GM23338 (cell line): Measurements from ENCODE around the gene C1orf50. TPM values are rescaled to one million over a fixed set of nuclear protein-coding genes. Genes with fewer than 3 reads are reported as not detected.

Source experiments
- ATAC-seq: fragments of 200-7000 bp; cut with Tn5 transposase; 3 replicates; pipeline ENCODE4 v1.9.1; 2020
- DNase-seq: peaks from one replicate; pipeline ENCODE4 v3.0.0-alpha.2; 2015; ENCODE audit warnings: low spot score
- H2AFZ ChIP-seq: fragments of 200-600 bp; sonication (generic); 2 replicates; pipeline ENCODE4 v1.8.0; 2016; ENCODE audit warnings: antibody characterized with exemption, mild to moderate bottlenecking, moderate library complexity
- H3F3A ChIP-seq: fragments of 200-600 bp; sonication (generic); replicated peaks from 2 replicates; pipeline ENCODE4 v1.8.0; 2017; ENCODE audit warnings: antibody characterized with exemption, mixed run types, low read depth
- H3K27ac ChIP-seq: fragments of 200-600 bp; sonication (generic); 2 replicates; pipeline ENCODE4 v1.6.1; 2016; ENCODE audit warnings: low read depth
- H3K27me3 ChIP-seq: fragments of 200-600 bp; sonication (generic); 2 replicates; pipeline ENCODE4 v1.8.0; 2016; ENCODE audit warnings: mild to moderate bottlenecking, mixed run types, moderate library complexity; ENCODE audit not compliant: insufficient read depth
- H3K36me3 ChIP-seq: fragments of 200-600 bp; sonication (generic); 2 replicates; pipeline ENCODE4 v1.8.0; 2016; ENCODE audit warnings: mild to moderate bottlenecking; ENCODE audit not compliant: insufficient read depth
- H3K4me1 ChIP-seq: fragments of 200-600 bp; sonication (generic); 2 replicates; pipeline ENCODE4 v1.8.0; 2016; ENCODE audit warnings: mild to moderate bottlenecking, moderate library complexity; ENCODE audit not compliant: insufficient read depth
- H3K4me2 ChIP-seq: fragments of 200-600 bp; sonication (generic); 2 replicates; pipeline ENCODE4 v1.7.1; 2017; ENCODE audit warnings: mixed run types
- H3K4me3 ChIP-seq: fragments of 200-600 bp; sonication (generic); 2 replicates; pipeline ENCODE4 v1.6.1; 2016; ENCODE audit warnings: mixed run types
- H3K79me2 ChIP-seq: fragments of 200-600 bp; sonication (generic); replicated peaks from 2 replicates; pipeline ENCODE4 v1.8.0; 2017; ENCODE audit warnings: mild to moderate bottlenecking; ENCODE audit not compliant: insufficient read depth
- H3K9me2 ChIP-seq: fragments of 200-600 bp; sonication (generic); 2 replicates; pipeline ENCODE4 v1.8.0; 2017; ENCODE audit not compliant: insufficient read depth
- H4K20me1 ChIP-seq: fragments of 200-600 bp; sonication (generic); replicated peaks from 2 replicates; pipeline ENCODE4 v1.8.0; 2017; ENCODE audit warnings: mild to moderate bottlenecking; ENCODE audit not compliant: insufficient read depth
- H3K27ac Mint-ChIP-seq: 2 replicates; pipeline ENCODE4 v1.8.0; 2020; ENCODE audit warnings: inconsistent platforms, mild to moderate bottlenecking, moderate library complexity, mixed read lengths
- H3K27me3 Mint-ChIP-seq: 3 replicates; pipeline ENCODE4 v1.8.0; 2022; ENCODE audit warnings: low read depth, mild to moderate bottlenecking, moderate library complexity, mixed read lengths, inconsistent platforms; ENCODE audit not compliant: insufficient read depth, poor library complexity
- H3K36me3 Mint-ChIP-seq: 3 replicates; pipeline ENCODE4 v1.8.0; 2021; ENCODE audit warnings: low read depth, mild to moderate bottlenecking, inconsistent platforms, moderate library complexity, mixed read lengths
- H3K4me1 Mint-ChIP-seq: 3 replicates; pipeline ENCODE4 v1.8.0; 2020; ENCODE audit warnings: mild to moderate bottlenecking, inconsistent platforms, mixed read lengths
- H3K4me3 Mint-ChIP-seq: 3 replicates; pipeline ENCODE4 v1.8.0; 2021; ENCODE audit warnings: moderate library complexity, mild to moderate bottlenecking, inconsistent platforms, mixed read lengths
- H3K9me3 Mint-ChIP-seq: 3 replicates; pipeline ENCODE4 v1.8.0; 2020; ENCODE audit warnings: moderate library complexity, mild to moderate bottlenecking, inconsistent platforms, mixed read lengths
- EZH2 ChIP-seq: fragments of 200-600 bp; sonication (generic); IDR thresholded peaks from one replicate; pipeline ENCODE4 v1.8.0; 2017; ENCODE audit warnings: antibody characterized with exemption, mild to moderate bottlenecking, low read depth; ENCODE audit not compliant: unreplicated experiment
- EZH2phosphoT487 ChIP-seq: fragments of 200-600 bp; sonication (generic); IDR thresholded peaks from one replicate; pipeline ENCODE4 v1.8.1; 2018; ENCODE audit warnings: antibody characterized with exemption; ENCODE audit not compliant: unreplicated experiment
- JUNB ChIP-seq: IDR thresholded peaks from one replicate; pipeline ENCODE4 v1.6.1; 2016; ENCODE audit warnings: antibody characterized with exemption; ENCODE audit not compliant: unreplicated experiment
- NANOG ChIP-seq: IDR thresholded peaks from 2 replicates; pipeline ENCODE4 v1.6.1; 2016; ENCODE audit warnings: antibody characterized with exemption, borderline replicate concordance
- polyA plus RNA-seq: library from polyadenylated mRNA; unstranded; fragments of >200 nt; fragmentation: Nextera tagmentation; extraction: Ambion mirVana; gene quantifications from 2 replicates; pipeline ENCODE4 v1.2.1, GENCODE V29; 2016
- total RNA-seq: library from RNA; depleted of rRNA; stranded (reverse); fragments of >200 nt; shearing (Covaris generic); gene quantifications from 2 replicates; pipeline ENCODE4 v1.2.3, GENCODE V29; 2014
- TF ChIP-seq, protein P1 (sequence below): fragments of 250-450 bp; sonication (Bioruptor Pico); IDR thresholded peaks from 2 replicates; pipeline ENCODE4 v1.5.0; 2020; ENCODE audit warnings: mild to moderate bottlenecking, moderate library complexity
- TF ChIP-seq, protein P2 (sequence below), 2 experiments: fragments of 200-600 bp in 1 of 2; sonication (generic) in 1 of 2; conservative IDR thresholded peaks; 2 replicates each; pipeline versions ENCODE4 v1.5.1 to v1.6.1; 2016 to 2017; ENCODE audit warnings: antibody characterized with exemption in 2 of 2, low read depth in 2 of 2, mild to moderate bottlenecking in 2 of 2, moderate library complexity in 1 of 2
- TF ChIP-seq, protein P3 (sequence below): IDR thresholded peaks from one replicate; pipeline ENCODE4 v1.6.1; 2018; ENCODE audit warnings: antibody characterized with exemption; ENCODE audit not compliant: unreplicated experiment

C1orf50 gene
- total and polyA plus RNA-seq, 2 experiments from 2014 or later = 4.4 to 4.7 TPM

DNA sequence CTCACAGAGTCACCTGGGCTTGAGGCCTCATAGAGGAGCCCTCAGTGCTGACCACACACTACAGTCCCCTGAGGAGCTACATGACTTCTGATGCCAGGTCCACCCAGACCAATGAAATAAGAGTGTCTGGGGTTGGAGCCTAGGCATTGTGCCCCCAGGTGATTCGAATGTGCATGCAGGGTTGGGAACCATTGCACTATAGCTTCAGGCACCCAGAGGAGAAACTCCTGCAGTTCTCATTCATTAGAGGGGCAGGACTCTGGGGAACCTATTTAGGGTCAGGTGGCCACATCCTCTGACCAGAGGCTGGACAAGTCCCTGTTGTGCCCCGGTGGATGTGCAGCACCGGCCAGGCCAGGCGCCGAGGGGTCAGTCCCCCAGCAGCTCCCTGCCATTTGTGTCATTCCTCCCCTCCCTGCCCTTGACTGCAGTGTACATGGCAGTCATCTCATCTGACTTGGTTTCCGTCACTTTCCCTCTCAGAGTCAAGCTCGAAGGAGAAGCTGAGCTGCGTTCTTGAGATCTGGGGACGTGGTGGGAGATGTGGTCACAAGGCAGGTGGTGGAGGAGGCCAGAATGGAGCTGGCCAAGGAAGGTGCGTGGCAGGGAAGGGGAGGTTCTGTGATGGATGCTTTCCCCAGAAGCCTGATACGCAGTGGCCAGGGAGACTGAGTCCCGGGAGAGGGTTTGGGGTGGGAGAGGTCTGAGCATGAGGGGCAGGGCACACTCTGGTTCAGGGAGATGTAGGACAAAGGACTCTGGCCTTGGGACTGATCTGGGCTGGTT is 33.4 kb upstream of the C1orf50 start:
- H3K4me1 ChIP-seq = no peaks in the 10 kb centered on the region
- H3K4me2 ChIP-seq = no peak overlapping the region
- peaks cover 7% of the 10 kb centered on the region for H3K27me3 Mint-ChIP-seq
- H3K4me1 Mint-ChIP-seq = peaks cover 12% of the 10 kb centered on the region
- H3F3A ChIP-seq = no peaks in the 10 kb centered on the region
- no peak for ATAC-seq
- H3K9me3 Mint-ChIP-seq = no peaks in the 10 kb centered on the region
- no peak overlapping the region for H3K27ac Mint-ChIP-seq
- H3K4me3 Mint-ChIP-seq = no peak overlapping the region
- no peaks in the 10 kb centered on the region for H3K27me3 ChIP-seq
- TF ChIP-seq, protein P1, sequence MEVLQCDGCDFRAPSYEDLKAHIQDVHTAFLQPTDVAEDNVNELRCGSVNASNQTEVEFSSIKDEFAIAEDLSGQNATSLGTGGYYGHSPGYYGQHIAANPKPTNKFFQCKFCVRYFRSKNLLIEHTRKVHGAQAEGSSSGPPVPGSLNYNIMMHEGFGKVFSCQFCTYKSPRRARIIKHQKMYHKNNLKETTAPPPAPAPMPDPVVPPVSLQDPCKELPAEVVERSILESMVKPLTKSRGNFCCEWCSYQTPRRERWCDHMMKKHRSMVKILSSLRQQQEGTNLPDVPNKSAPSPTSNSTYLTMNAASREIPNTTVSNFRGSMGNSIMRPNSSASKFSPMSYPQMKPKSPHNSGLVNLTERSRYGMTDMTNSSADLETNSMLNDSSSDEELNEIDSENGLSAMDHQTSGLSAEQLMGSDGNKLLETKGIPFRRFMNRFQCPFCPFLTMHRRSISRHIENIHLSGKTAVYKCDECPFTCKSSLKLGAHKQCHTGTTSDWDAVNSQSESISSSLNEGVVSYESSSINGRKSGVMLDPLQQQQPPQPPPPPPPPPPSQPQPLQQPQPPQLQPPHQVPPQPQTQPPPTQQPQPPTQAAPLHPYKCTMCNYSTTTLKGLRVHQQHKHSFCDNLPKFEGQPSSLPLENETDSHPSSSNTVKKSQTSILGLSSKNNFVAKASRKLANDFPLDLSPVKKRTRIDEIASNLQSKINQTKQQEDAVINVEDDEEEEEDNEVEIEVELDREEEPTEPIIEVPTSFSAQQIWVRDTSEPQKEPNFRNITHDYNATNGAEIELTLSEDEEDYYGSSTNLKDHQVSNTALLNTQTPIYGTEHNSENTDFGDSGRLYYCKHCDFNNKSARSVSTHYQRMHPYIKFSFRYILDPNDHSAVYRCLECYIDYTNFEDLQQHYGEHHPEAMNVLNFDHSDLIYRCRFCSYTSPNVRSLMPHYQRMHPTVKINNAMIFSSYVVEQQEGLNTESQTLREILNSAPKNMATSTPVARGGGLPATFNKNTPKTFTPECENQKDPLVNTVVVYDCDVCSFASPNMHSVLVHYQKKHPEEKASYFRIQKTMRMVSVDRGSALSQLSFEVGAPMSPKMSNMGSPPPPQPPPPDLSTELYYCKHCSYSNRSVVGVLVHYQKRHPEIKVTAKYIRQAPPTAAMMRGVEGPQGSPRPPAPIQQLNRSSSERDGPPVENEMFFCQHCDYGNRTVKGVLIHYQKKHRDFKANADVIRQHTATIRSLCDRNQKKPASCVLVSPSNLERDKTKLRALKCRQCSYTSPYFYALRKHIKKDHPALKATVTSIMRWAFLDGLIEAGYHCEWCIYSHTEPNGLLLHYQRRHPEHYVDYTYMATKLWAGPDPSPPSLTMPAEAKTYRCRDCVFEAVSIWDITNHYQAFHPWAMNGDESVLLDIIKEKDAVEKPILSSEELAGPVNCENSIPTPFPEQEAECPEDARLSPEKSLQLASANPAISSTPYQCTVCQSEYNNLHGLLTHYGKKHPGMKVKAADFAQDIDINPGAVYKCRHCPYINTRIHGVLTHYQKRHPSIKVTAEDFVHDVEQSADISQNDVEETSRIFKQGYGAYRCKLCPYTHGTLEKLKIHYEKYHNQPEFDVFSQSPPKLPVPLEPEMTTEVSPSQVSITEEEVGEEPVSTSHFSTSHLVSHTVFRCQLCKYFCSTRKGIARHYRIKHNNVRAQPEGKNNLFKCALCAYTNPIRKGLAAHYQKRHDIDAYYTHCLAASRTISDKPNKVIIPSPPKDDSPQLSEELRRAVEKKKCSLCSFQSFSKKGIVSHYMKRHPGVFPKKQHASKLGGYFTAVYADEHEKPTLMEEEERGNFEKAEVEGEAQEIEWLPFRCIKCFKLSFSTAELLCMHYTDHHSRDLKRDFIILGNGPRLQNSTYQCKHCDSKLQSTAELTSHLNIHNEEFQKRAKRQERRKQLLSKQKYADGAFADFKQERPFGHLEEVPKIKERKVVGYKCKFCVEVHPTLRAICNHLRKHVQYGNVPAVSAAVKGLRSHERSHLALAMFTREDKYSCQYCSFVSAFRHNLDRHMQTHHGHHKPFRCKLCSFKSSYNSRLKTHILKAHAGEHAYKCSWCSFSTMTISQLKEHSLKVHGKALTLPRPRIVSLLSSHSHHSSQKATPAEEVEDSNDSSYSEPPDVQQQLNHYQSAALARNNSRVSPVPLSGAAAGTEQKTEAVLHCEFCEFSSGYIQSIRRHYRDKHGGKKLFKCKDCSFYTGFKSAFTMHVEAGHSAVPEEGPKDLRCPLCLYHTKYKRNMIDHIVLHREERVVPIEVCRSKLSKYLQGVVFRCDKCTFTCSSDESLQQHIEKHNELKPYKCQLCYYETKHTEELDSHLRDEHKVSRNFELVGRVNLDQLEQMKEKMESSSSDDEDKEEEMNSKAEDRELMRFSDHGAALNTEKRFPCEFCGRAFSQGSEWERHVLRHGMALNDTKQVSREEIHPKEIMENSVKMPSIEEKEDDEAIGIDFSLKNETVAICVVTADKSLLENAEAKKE = no peak
- TF ChIP-seq, protein P2, sequence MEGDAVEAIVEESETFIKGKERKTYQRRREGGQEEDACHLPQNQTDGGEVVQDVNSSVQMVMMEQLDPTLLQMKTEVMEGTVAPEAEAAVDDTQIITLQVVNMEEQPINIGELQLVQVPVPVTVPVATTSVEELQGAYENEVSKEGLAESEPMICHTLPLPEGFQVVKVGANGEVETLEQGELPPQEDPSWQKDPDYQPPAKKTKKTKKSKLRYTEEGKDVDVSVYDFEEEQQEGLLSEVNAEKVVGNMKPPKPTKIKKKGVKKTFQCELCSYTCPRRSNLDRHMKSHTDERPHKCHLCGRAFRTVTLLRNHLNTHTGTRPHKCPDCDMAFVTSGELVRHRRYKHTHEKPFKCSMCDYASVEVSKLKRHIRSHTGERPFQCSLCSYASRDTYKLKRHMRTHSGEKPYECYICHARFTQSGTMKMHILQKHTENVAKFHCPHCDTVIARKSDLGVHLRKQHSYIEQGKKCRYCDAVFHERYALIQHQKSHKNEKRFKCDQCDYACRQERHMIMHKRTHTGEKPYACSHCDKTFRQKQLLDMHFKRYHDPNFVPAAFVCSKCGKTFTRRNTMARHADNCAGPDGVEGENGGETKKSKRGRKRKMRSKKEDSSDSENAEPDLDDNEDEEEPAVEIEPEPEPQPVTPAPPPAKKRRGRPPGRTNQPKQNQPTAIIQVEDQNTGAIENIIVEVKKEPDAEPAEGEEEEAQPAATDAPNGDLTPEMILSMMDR (conservative IDR thresholded peaks at IDR 0.05; ENCODE audit: low read depth in 2 of 2) = no peak
- TF ChIP-seq NANOG = no peak
- TF ChIP-seq, protein P3, sequence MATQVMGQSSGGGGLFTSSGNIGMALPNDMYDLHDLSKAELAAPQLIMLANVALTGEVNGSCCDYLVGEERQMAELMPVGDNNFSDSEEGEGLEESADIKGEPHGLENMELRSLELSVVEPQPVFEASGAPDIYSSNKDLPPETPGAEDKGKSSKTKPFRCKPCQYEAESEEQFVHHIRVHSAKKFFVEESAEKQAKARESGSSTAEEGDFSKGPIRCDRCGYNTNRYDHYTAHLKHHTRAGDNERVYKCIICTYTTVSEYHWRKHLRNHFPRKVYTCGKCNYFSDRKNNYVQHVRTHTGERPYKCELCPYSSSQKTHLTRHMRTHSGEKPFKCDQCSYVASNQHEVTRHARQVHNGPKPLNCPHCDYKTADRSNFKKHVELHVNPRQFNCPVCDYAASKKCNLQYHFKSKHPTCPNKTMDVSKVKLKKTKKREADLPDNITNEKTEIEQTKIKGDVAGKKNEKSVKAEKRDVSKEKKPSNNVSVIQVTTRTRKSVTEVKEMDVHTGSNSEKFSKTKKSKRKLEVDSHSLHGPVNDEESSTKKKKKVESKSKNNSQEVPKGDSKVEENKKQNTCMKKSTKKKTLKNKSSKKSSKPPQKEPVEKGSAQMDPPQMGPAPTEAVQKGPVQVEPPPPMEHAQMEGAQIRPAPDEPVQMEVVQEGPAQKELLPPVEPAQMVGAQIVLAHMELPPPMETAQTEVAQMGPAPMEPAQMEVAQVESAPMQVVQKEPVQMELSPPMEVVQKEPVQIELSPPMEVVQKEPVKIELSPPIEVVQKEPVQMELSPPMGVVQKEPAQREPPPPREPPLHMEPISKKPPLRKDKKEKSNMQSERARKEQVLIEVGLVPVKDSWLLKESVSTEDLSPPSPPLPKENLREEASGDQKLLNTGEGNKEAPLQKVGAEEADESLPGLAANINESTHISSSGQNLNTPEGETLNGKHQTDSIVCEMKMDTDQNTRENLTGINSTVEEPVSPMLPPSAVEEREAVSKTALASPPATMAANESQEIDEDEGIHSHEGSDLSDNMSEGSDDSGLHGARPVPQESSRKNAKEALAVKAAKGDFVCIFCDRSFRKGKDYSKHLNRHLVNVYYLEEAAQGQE = no peak
- no peak for TF ChIP-seq EZH2phosphoT487
- TF ChIP-seq EZH2 = no peak
- no peak for TF ChIP-seq JUNB
- no peaks in the 10 kb centered on the region for H4K20me1 ChIP-seq
- H3K4me3 ChIP-seq = no peak overlapping the region
- H3K27ac ChIP-seq = no peak overlapping the region
- H3K36me3 ChIP-seq = no peaks in the 10 kb centered on the region
- no peak for DNase-seq
- H2AFZ ChIP-seq = no peak overlapping the region
- peaks cover 2% of the 10 kb centered on the region; the same call in 1 of the 3 replicates for H3K36me3 Mint-ChIP-seq
- no peaks in the 10 kb centered on the region for H3K9me2 ChIP-seq
- H3K79me2 ChIP-seq = no peaks in the 10 kb centered on the region
